ENCODE measurements around the gene HOXA6.

- TF ChIP-seq, protein P1, sequence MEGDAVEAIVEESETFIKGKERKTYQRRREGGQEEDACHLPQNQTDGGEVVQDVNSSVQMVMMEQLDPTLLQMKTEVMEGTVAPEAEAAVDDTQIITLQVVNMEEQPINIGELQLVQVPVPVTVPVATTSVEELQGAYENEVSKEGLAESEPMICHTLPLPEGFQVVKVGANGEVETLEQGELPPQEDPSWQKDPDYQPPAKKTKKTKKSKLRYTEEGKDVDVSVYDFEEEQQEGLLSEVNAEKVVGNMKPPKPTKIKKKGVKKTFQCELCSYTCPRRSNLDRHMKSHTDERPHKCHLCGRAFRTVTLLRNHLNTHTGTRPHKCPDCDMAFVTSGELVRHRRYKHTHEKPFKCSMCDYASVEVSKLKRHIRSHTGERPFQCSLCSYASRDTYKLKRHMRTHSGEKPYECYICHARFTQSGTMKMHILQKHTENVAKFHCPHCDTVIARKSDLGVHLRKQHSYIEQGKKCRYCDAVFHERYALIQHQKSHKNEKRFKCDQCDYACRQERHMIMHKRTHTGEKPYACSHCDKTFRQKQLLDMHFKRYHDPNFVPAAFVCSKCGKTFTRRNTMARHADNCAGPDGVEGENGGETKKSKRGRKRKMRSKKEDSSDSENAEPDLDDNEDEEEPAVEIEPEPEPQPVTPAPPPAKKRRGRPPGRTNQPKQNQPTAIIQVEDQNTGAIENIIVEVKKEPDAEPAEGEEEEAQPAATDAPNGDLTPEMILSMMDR (conservative IDR thresholded peaks at IDR 0.05): no peak
- no peak for TF ChIP-seq EZH2 (IDR thresholded peaks at IDR 0.05; ENCODE audit: low read depth)
Measured at GRCh38 chr7:27142580-27143022, 5.0 kb downstream of the HOXA6 start.
